Calu3 (cell line): ENCODE results near the gene CD93. TPM values are rescaled to one million over a fixed set of nuclear protein-coding genes. Genes with fewer than 3 reads are reported as not detected.

ENCODE experiments used
- BruUV-seq: library from RNA; stranded (reverse); fragments of 400-500 nt; replicated peaks from 2 replicates; lab custom pipeline; 2021; lab: Mats Ljungman, UMichigan
- CTCF ChIA-PET: fragments of 300-600 bp; sonication (Branson Sonifier 250); formaldehyde crosslinking; loops from one replicate; lab custom pipeline; 2022; ENCODE audit warnings: antibody characterized with exemption; lab: Charles Lee
- DNase-seq: peaks from one replicate; pipeline ENCODE4 v3.0.0; 2022
- H3K27ac Mint-ChIP-seq: one replicate; pipeline ENCODE4 v1.8.0; 2022; ENCODE audit warnings: mixed read lengths; ENCODE audit not compliant: unreplicated experiment
- H3K27me3 Mint-ChIP-seq: one replicate; pipeline ENCODE4 v1.8.0; 2022; ENCODE audit warnings: mixed read lengths; ENCODE audit not compliant: unreplicated experiment
- H3K36me3 Mint-ChIP-seq: one replicate; pipeline ENCODE4 v1.8.0; 2022; ENCODE audit warnings: mild to moderate bottlenecking, moderate library complexity, mixed read lengths; ENCODE audit not compliant: insufficient read depth, unreplicated experiment
- H3K4me1 Mint-ChIP-seq: one replicate; pipeline ENCODE4 v1.8.0; 2022; ENCODE audit warnings: mild to moderate bottlenecking, low read depth, mixed read lengths; ENCODE audit not compliant: unreplicated experiment
- H3K4me3 Mint-ChIP-seq: one replicate; pipeline ENCODE4 v1.8.0; 2022; ENCODE audit warnings: mild to moderate bottlenecking, low read depth, moderate library complexity, mixed read lengths; ENCODE audit not compliant: unreplicated experiment
- H3K9me3 Mint-ChIP-seq: one replicate; pipeline ENCODE4 v1.8.0; 2022; ENCODE audit warnings: low read depth, mixed read lengths; ENCODE audit not compliant: unreplicated experiment
- intact Hi-C: fragments of 100-400 bp; cut with micrococcal nuclease; formaldehyde crosslinking; loops from one replicate; pipeline ENCODE4 v1.10.0; 2022; ENCODE audit not compliant: unreplicated experiment
- total RNA-seq: library from RNA; stranded (reverse); gene quantifications from 2 replicates; pipeline ENCODE4 v1.2.3, GENCODE V29; 2022
- TF ChIP-seq, protein P1 (sequence below): fragments of 200-600 bp; IDR thresholded peaks from one replicate; pipeline ENCODE4 v1.8.0; 2022; ENCODE audit warnings: antibody characterized with exemption; ENCODE audit not compliant: unreplicated experiment

CD93 gene
- total RNA-seq, 1 experiment from 2014 or later, result not detected

GRCh38 chr20:23090878-23091277 lies 4.8 kb upstream of the CD93 start:
- intact Hi-C loops, result no loop called here
- no peaks in the 10 kb centered on the region for H3K36me3 Mint-ChIP-seq
- TF ChIP-seq, protein P1, sequence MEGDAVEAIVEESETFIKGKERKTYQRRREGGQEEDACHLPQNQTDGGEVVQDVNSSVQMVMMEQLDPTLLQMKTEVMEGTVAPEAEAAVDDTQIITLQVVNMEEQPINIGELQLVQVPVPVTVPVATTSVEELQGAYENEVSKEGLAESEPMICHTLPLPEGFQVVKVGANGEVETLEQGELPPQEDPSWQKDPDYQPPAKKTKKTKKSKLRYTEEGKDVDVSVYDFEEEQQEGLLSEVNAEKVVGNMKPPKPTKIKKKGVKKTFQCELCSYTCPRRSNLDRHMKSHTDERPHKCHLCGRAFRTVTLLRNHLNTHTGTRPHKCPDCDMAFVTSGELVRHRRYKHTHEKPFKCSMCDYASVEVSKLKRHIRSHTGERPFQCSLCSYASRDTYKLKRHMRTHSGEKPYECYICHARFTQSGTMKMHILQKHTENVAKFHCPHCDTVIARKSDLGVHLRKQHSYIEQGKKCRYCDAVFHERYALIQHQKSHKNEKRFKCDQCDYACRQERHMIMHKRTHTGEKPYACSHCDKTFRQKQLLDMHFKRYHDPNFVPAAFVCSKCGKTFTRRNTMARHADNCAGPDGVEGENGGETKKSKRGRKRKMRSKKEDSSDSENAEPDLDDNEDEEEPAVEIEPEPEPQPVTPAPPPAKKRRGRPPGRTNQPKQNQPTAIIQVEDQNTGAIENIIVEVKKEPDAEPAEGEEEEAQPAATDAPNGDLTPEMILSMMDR, result no peak
- H3K4me3 Mint-ChIP-seq, result no peak overlapping the region
- H3K27me3 Mint-ChIP-seq, result peaks cover 19% of the 10 kb centered on the region
- no peak for DNase-seq
- no TSS peak for BruUV-seq
- H3K4me1 Mint-ChIP-seq, result no peaks in the 10 kb centered on the region
- H3K9me3 Mint-ChIP-seq, result no peaks in the 10 kb centered on the region
- no peak overlapping the region for H3K27ac Mint-ChIP-seq
- CTCF ChIA-PET, result no interaction called here

DNA sequence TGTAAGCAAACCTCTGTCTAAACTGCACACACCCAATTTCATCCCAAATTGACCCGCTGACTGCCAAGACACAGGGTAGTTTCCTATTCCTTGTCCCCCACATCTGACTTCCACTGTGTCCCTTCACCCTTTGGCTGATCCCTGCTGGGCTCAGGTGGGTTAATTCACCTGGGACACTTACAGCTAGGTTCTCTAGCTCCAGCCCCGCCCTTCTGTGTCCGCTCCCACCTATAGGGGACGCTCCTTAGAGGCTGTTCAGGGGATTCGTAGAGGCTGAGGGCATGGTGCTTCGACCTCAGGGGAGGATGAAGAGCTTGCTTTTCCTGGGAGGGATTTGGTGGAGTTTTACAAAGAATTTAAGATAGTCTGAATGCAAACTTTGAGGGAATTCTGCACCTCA lies 4.0 kb upstream of the CD93 start:
- no peaks in the 10 kb centered on the region for H3K36me3 Mint-ChIP-seq
- H3K9me3 Mint-ChIP-seq, result no peaks in the 10 kb centered on the region
- no peaks in the 10 kb centered on the region for H3K4me1 Mint-ChIP-seq
- H3K27ac Mint-ChIP-seq, result no peak overlapping the region
- H3K27me3 Mint-ChIP-seq, result peaks cover 19% of the 10 kb centered on the region
- H3K4me3 Mint-ChIP-seq, result no peak overlapping the region
- intact Hi-C loops, result no loop called here
- TF ChIP-seq, protein P1, result no peak
- BruUV-seq, result no TSS peak
- CTCF ChIA-PET, result no interaction called here
- DNase-seq, result no peak

DNA sequence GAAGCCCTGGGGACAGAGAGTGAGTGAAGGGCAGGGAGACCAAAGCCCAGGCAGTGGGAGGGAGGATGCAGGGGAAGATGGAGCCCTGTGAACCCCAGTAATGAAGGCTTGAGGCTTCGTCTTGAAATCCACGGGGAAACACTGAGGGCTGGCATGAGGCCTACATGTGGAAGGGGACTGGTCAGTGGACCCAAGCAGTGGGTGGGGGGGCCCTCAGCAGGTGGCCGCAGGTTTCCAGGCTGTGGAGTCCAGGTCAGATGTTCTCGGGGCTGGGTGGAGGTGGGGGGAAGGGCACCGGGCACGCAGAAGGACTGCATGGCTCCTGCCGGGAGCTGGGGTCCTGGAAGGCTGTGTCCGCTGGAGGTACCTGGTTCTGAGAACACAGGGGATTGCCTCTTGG lies 2.7 kb upstream of the CD93 start:
- H3K4me1 Mint-ChIP-seq, result no peaks in the 10 kb centered on the region

GRCh38 chr20:23087587-23088251 lies 1.6 kb upstream of the CD93 start:
- no peak for DNase-seq
- Mint-ChIP-seq H3K27me3 (peaks cover 19% of the 10 kb centered on the region), H3K4me3 (no peak overlapping the region), H3K4me1 (no peaks in the 10 kb centered on the region), H3K36me3 (no peaks in the 10 kb centered on the region), H3K9me3 (no peaks in the 10 kb centered on the region), H3K27ac (no peak overlapping the region)
- CTCF ChIA-PET, result no interaction called here
- no TSS peak for BruUV-seq
- intact Hi-C loops, result no loop called here
- TF ChIP-seq, protein P1, result no peak

More for the DNA sequence above, 2.7 kb upstream of the CD93 start:
- H3K27ac Mint-ChIP-seq, result no peak overlapping the region
- DNase-seq, result no peak
- no peaks in the 10 kb centered on the region for H3K36me3 Mint-ChIP-seq
- TF ChIP-seq, protein P1, result no peak
- H3K27me3 Mint-ChIP-seq, result peaks cover 19% of the 10 kb centered on the region
- no peaks in the 10 kb centered on the region for H3K9me3 Mint-ChIP-seq
- intact Hi-C loops, result no loop called here
- no TSS peak for BruUV-seq
- H3K4me3 Mint-ChIP-seq, result no peak overlapping the region
- CTCF ChIA-PET, result interaction anchor here (0.7 kb wide), 1 partner anchor 39 kb away, joined by 3 read pairs; the partner anchor contains the start of gene THBD
